GM19240 (cell line): ENCODE results near the gene SERPINB5.

ENCODE experiments used
- DNase-seq: peaks from one replicate; pipeline ENCODE4 v3.0.0; 2011; ENCODE audit warnings: low spot score; ENCODE audit not compliant: insufficient read length

The SERPINB5 gene

DNA sequence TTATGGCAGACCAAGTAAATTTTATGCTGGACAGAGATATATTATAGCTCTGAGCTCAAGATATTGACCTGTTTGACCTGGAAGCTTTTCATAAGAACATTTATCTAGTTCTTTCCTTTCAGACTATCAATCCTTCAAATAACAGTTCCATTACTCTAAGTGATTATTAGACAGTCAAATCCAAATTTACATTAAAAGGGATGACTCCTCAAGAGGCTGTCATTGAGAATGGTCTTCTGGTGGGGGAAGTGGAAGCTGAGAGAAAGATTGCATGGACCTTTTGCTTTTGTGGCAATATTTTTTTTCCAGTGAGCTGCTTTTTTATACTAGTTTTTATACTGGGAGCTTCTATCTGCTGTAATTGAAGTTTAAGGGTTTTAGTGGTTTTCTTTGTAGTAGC is 50.5 kb downstream of the SERPINB5 start:
- no peak for DNase-seq

DNA sequence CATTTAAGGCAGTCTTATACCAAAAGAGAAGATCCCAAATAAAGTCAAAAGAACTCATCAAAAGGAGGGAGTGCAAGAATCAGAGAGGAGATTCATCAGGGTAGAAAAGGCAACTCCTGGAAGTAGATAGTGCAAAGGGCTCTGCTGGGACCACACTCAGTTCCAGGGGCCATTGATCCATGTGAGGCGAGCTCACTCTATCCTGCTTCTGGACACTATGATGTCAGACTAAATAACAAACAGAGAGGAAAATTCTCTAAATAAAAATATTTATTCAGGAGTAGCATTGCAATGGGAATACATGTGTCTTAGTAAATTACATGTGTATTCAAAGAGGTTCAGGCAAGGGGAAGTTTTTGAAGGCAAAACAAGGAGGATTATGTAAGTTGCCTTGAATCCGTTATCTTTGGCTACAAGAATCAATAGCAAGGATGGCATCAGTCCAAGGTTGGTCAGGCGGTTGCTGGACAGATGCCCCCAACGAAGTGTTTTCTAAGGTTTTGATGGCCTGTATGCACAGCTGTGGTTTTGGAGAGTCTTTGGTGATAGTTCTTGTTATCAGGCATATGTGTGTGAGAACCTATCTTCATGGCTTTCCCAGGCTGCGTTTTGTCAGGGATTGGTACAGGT is 52.2 kb downstream of the SERPINB5 start:
- no peak for DNase-seq

DNA sequence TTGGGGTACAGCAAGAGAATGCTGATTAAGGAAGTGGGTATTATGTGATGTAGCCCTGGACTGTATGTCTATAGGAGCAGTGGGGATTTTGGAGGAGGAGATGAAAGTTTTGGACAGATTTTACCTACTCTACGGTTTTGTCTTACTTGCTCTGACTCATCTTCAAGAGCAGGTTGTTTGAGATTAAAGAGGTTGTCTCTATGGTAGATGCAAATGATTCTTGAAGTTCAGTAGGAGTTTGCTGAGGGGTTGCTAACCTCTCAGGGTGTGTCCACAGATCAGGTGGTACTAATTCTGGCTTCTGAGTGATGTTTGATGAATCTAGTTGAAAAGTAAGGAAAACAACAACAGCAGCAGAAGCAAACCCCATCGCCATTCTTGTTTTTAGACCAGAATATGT is 55.7 kb downstream of the SERPINB5 start:
- no peak for DNase-seq

DNA sequence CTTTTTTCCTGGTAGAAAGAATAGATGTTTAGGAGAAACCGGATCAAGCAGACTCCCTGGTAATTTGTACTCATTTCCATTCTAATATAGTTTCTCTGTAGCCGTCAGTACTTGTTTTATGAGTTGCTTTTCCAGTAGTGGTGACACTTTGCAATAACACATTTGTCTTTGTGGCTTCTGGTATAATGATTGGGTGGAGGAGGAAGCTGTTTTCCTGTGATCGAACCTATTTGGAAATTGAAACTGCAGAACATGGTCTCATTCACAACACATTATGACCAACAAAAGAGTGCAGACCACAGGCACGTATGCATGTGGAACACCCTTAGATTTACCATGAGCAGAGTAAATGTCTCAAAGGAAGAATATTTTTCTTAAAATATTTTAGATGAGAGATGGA is 57.9 kb downstream of the SERPINB5 start:
- no peak for DNase-seq

DNA sequence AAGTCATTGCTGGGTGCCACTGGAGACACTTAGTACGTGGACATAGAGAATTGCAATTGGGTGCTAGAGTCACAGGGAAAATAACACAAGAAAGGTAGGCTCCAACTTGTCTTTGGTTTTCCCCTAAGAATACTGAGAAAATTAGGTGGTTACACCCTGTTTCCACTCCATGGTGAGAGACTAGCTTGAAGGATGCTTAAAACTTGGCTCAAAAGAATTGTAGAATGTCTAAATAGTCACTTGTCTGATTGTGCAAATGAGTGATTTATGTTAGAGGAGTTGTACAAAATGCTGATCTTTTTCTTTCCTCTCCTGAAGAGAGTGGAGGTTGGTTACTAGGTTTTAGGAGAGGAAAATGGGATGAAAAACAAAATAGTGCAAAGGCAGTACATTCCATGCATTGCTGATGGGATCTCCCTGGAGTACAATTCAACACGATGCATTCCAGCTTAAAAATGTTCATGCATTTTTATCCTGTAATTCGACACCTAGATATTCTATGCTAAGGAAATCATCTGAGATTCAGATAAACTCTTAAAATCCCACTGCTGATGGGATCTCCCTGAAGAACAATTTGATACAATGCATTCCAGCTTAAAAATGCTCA is 63.2 kb downstream of the SERPINB5 start:
- no peak for DNase-seq

DNA sequence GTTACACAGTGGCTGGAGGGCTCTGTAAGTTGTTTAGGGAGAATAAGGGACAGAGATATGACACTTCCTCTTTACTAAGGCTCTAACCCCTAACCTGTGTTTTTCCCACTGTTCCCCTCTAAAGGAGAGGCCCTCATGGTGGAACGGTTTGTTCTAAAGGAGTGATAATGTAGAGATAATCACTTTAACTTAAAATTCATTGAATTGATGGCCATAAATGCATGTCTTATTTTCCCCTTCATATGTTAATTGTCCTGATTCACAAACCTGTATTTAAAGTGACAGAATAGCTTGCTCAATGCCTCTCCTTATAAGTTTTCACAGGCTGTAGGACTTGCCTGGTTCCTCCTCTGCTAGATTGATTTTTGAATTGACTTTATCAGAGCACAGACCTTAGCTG is 65.3 kb downstream of the SERPINB5 start, which contains the start of gene SERPINB12:
Gene SERPINB12 (plus strand): TSS at position 301 of the 400 bp plus-strand sequence. CDS start 13,791 bp downstream, outside the sequence.
- DNase-seq = no peak

DNA sequence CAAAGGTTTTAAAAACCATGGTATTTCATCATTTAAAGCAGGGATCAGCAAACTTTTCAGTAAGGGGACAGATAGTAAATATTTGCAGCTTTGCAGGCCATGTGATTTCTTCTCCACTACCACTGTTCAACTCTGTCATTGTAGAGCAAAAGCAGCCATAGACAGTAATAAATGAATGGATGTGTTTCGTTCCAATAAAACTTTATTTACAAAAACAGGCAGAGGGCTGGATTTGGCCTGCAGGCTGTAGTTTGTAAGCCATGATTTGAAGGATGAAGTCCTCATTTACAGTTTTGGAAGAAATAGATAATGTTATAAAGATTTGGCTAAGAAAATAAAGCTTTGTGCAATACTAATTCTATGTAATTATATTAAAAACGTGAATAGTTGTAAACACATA is 67.3 kb downstream of the SERPINB5 start:
- DNase-seq = no peak

DNA sequence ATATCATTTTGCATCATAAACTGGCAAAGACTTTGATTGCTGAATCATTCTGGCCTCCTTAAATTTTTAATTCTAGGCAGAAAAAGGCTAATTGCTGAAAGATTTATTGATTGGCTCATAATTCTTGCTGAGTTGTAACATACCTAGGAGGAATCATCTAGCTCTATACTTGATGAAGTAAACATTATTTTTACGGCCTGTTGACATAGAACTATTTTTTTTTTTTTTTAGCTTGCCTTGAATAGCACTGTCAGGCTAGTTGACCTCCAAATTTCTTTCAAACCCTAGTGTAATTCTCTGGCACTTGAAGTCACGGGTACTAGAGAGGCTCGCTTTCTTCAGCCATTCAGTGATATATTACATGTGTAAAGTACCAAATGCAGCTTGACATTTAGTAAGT is 68.2 kb downstream of the SERPINB5 start:
- no peak for DNase-seq

DNA sequence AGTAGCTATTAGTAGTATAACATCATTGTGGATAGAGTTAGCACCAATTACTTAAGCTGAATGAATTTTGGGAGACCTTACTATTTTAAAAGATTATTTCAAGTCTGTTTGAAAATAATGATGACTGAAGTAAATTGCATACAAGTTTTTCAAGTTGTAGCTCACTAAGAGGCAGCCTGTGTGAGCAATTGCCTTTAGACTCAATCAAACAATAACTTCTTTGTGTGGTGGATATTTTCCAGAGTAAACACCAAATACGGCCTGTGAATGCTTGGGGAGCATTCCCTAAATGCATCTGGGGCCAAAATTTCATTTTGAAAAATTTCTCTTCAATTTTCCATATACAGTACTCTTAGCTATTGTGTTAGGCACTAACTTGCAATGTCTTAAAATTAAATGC is 73.3 kb downstream of the SERPINB5 start:
- DNase-seq = no peak

DNA sequence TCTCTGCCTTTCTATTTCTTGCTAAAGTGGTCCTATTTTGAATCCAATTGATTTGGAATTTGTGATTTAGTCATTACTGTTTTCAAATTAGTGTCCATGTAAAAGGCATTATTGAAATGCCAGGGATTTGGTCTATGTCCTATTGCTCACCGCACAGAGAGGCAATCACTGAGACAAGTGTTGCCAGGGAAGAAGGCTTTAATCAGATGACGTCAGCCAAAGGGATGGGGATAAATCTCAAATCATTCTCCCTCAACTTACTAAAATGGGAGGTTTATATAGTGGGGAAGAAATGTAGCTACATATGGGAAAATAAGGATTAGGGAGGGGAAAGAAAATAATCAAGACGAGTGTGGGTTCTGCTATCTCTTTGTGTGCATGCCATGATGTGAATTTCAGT is 75.0 kb downstream of the SERPINB5 start:
- no peak for DNase-seq

DNA sequence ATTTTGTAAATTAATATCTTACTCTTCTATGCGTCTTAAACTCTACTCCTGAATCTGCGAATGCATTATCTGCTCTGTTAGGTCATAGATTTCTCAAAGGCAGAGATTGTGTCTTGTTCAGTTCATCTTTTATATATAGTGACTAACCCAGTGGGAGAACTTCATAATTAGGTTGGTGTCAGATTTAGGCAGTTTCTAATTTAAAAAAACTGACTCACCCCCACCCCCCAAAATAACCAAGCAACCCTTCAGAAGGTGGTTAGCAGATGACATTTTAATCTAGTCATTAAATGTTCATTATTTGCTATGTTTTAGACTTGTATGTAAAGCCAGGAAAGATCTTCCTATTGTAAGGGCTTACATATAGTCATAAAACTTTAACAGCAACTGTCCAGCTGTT is 75.8 kb downstream of the SERPINB5 start:
- DNase-seq = no peak

DNA sequence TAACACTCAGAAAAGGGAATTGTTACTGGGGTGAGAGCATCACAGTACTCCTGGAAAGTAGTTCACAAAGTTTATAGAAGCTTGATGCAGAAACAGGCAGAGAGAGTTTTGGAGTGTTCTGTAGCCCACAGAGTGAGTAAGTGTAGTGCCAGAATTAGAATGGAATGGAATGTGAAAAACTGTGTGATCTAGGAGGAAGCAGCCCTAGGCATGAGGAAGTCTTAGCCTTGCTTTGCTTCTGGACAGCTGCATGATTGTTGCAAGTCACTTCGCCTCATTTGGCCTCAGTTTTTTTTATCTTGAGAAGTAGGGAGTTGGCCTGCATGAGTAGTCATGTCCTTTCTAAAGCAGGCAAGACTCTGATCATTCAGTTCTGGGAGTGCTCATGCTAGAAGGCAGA is 76.3 kb downstream of the SERPINB5 start:
- no peak for DNase-seq
